ENCODE data around the gene EML6.
A peak's percentile ranks its signal among the peaks of the same experiment; 100 is the strongest.
"Not testable (repeated sequence)": the region's sequence is repeated elsewhere in the genome, so short reads cannot be mapped to it uniquely, and the experiment has no call there.

The EML6 gene

DNA sequence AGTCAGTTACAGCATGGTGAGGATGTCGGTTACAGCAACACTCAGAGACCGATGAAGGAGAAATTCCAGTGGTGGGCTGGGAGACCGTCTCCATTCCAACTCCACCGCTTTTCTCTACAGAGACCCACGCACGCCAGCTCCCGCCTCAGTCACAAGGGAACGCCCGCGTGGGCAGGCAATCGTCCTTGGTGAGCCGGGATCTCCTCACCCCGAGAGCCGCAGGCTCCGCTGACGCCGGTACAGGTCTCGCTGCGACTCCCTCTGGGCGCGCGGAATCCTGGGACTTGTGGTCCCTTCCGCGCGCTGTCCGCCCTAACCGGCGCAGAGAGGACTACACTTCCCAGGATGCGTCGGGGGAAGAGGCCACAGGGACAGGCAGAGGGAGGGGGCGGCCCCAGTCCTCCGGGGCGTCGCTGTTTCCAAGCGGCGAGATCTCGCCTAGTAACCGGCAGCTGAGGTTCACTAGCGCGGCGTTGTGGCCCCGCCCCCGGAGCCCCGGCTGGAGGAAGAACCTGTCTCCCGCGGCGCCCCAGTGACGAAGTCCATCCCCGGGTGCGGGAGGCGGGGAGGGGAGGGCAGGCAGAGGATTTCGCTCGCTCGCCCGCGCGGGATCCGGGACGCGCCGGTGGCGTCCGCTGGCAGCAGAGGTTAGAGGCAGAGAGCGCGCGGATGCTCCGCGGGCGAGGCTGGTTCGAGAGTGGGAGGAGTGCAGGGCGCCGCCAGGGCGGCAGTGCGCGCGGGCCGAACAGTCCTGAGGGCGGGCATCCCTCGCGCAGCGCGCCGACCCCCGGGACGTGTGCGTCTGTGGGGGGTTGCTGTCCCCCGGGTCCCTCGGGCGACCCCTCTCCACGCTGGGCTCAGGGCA is at the start of gene EML6:
Gene EML6, plus strand, starts transcription at position 532 of the 865 bp plus-strand sequence. CDS start 1,400 bp downstream, outside the sequence.
- peak; percentile 98 for DNase-seq

DNA sequence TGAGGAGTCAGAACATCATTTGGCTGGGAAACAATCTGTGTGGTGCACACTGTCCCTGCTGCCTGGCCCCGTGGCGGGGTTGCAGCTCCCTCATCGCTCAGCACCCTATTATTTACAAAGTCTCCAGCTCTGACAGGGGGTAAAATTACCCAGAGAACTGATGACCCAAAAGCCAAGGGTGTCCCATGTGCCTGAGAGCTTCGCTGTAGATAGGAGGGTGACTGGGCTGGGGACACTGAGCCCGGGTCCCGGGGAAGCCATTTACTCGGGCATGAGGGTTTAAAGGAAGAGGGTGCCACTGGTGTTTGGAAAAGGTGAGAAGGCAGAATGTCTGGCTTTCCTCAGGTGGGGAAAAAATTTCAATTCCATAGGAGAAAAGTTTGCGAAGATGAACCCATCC is 48.2 kb upstream of the EML6 start:
- no peak for DNase-seq

- DNase-seq, result no peak
Observed at GRCh38 chr2:54675738-54676137, 47.7 kb upstream of the EML6 start.

DNA sequence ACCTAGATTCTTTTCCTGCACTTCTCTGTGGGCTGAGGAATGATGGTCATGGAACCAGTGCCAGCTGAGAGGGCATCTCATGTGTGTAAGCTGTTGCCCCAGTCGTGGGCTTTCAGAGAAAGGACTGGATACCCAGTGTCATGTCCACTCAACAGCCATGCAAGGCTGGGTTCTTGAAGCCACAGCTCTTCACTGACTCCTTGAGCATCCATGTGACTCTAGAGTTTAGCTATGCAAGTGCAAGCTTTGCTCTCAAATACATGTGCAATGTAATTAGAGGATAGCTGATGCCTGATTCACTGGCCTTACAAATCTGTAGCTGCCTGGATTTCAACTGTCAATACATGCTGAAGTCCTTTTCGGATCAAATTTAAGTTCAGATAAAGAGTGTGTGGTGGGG is 46.8 kb upstream of the EML6 start:
- DNase-seq, result no peak

DNA sequence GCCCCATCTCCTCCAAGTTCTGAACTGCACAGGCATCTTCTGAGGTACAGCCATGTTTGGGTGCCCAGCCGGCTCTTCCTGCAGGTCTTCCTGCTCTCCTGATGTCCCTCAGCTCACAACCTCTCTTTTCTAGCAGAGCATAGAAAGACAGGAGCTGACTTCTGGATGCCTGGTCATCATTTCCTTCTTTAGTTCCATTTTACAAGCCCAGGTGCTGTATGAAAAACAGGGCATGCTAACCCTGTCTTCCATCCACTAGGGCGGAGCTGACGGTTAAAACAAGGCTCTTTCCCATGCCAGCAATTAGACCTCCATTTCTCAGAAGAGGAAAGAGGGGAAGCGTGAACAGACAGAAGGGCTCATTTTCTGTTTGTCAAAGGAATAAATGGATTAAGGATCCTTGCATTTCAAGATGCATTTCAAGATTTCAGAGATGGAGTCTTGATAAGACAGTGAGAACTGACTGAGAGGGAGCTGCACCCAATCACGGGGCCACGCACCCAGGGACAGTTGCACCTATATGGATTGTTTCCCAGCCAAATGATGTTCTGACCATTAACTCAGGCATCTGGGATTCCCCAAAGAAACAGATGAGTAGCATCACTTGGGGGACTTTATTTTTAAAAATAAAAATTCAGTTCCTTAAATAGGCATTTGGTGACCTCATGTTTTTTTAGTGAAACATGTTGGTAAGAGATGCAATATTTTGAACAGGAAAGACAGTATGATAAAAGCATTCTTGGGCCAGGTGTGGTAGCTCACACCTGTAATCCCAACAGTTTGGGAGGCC is 45.8 kb upstream of the EML6 start:
- DNase-seq, result no peak

GRCh38 chr2:54678719-54679118 is 44.7 kb upstream of the EML6 start:
- no peak for DNase-seq

GRCh38 chr2:54680397-54681041 is 42.9 kb upstream of the EML6 start:
- no peak for DNase-seq

DNA sequence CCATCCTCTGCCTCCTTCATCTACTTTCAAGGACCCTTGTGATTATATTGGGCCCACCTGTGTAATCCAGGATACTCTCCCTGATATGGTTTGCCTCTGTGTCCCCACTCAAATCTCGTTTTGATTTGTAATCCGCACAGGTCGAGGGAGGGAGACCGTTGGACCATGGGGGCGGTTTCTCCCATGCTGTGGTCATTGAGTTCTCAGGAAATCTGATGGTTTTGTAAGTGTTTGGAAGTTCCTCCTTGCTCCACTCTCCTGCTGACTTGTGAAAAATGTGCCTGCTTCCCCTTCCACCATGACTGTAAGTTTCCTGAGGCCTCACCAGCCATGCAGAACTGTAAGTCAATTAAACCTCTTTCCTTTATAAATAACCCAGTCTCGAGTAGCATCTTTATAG is 42.0 kb upstream of the EML6 start:
- no peak for DNase-seq

GRCh38 chr2:54683596-54683995 is 39.9 kb upstream of the EML6 start:
- no peak for DNase-seq

DNA sequence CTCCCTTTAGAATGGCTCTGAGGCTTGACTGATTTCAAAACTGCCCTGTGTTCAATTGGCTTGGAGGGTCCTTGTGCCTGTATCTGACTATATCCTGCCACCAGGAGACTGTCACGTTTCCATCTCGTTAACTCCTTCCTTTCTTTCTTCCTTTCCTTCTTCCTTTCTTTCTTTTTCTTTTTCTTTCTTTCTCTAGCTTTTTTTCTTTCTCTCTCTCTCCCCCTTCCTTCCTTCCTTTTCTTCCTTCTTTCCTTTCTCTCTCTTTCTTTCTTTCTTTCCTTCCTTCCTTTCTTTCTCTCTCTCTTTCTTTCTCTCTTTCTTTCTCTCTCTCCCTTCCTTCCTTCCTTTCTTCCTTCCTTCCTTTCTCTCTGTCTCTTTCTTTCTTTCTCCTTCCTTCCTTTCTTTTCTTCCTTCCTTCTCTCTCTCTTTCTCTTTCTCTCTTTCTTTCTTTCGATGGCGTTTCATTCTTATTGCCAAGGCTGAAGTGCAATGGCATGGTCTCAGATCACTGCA is 38.1 kb upstream of the EML6 start:
- no peak for DNase-seq

DNA sequence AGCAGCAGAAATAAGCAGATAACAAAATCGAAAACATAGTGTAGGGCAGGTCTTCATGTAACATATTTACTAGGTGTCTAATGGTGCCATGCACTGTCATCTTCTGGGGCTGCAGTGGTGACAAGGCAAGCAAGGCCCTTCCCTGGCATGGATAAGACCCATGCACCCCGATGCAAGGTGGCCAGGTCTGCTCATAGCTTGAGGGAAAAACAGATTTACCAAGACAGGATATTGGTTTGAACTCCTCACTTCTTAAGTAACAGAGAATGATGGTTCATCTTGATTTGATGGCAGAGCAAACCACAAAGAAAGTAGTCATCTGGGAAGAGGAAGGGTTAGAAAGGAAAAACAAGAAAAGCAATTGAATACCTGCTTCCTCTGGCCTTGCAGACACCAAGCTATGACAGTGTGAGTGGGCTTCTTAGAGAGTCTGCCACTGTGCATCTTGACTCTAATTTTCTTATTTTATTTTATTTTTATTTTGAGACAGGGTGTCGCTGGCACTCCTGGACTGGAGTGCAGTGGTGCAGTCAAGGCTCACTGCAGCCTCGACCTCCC is 35.8 kb upstream of the EML6 start:
- no peak for DNase-seq

- no peak for DNase-seq
Observed at GRCh38 chr2:54691445-54692135, 31.9 kb upstream of the EML6 start.

GRCh38 chr2:54692556-54692955 is 30.9 kb upstream of the EML6 start:
- no peak for DNase-seq

- DNase-seq, result no peak
Observed at GRCh38 chr2:54695378-54695777, 28.1 kb upstream of the EML6 start.

GRCh38 chr2:54697934-54698333 is 25.5 kb upstream of the EML6 start:
- DNase-seq, result no peak

- not testable (repeated sequence) for DNase-seq
Observed at GRCh38 chr2:54698926-54699325, 24.5 kb upstream of the EML6 start.

GRCh38 chr2:54699665-54700064 is 23.8 kb upstream of the EML6 start:
- no peak for DNase-seq

DNA sequence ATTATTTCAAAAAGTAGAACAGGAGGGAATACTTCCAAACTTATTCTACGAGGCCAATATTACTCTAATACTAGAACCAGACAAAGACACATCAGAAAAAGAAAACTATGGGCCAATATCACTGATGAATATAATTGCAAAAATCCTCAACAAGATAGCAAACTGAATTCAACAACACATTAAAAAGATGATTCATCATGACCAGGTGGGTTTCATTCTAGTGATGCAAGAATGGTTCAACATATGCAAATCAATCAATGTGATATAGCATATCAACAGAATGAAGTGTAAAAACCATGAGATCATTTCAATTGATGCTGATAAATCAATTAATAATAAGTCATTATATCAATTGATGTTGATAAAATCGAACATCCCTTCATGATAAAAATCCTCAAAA is 22.4 kb upstream of the EML6 start:
- no peak for DNase-seq

DNA sequence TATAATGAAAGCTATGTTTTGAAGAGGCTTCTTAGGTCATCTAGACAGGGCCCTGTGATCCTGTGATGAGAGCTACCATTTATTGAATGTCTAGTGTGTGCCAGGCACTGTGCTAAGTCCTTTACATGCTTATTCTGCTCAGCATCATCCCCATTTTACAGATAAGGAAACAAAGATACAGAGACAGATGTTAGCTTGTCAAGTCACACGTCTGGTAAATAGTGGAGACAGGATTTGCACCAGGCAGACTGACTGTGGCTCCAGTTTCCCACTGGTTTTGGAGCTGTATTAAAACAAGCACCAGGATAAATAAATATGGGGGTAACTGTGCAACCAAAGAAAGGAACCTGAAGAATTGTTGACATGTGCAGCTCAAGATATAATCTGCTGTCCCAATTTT is 19.2 kb upstream of the EML6 start:
- DNase-seq, result no peak

GRCh38 chr2:54704688-54705605 is 18.5 kb upstream of the EML6 start:
- DNase-seq, result peak; percentile 68

DNA sequence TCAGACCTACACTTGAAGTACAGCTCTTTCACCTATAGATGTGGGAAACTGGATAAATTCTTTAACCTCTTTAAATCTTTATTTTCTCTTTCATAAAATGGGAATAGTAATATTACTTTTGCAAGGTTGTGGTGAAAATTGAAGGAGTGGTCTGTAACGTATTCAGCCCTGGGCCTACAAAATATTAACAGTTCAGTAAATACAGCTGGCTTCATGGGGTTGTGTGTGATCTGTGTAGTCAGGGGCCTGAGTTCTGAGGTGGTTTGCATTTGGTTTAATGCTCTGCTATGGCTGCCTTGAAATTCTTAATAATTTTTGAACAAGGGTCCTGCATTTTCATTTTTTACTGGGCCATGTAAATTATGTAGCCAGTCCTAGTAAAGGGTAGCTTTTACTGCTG is 16.8 kb upstream of the EML6 start:
- no peak for DNase-seq
